SHP77 treated with DMSO at 0.1 percent for 48 hours (cell line): ENCODE results near the gene OR10V1.
"Not testable (repeated sequence)": the region's sequence is repeated elsewhere in the genome, so short reads cannot be mapped to it uniquely, and the experiment has no call there.

Experiments
- DNase-seq: peaks from one replicate; lab custom pipeline; 2025; lab: John Stamatoyannopoulos, UW

Gene OR10V1

GRCh38 chr11:59710136-59710847, 3.4 kb downstream of the OR10V1 start:
- DNase-seq, result no peak

DNA sequence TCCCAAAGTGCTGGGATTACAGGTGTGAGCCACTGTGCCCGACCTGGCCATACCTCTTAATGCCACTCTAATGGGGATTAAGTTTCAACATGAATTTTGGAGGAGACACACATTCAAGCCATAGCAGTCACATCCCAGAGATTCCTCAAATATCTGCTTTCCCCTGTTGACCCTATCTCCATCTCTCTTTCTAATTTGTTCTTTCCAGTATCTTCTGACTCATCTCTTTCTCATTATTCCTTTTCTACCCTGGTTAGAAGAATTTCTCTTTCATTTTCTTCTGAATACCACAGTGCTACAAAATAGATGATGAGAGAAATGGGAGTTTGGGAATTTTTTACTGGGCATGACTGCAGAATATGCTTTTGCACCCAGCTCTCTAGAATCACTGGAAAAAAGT, 5.1 kb downstream of the OR10V1 start:
- no peak for DNase-seq

GRCh38 chr11:59707371-59707770, 6.3 kb downstream of the OR10V1 start:
- no peak for DNase-seq

GRCh38 chr11:59706518-59707285, 6.9 kb downstream of the OR10V1 start:
- no peak for DNase-seq

GRCh38 chr11:59705294-59705693, 8.4 kb downstream of the OR10V1 start:
- no peak for DNase-seq

GRCh38 chr11:59703515-59703914, 10.1 kb downstream of the OR10V1 start:
- DNase-seq, result not testable (repeated sequence)

- not testable (repeated sequence) for DNase-seq
Observed at GRCh38 chr11:59700157-59700556, 13.5 kb downstream of the OR10V1 start.

DNA sequence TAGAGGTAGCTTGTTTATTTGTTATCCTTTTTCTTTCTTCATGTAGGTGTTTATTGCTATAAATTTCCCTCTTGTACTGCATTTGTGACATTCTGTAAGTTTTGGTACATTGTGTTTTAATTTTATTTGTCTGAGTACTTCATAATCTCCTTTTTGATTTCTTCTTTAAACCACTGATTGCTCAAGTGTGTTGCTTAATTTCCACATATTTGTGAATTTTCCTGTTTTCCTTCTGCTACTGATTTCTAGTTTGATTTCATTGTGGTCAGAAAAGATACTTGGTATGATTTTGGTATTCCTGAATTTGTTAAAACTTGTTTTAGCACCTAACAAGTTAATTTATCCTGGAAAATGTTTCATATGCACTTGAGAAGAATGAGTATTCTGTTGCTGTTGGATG, 15.1 kb downstream of the OR10V1 start:
- no peak for DNase-seq

- DNase-seq, result no peak
Observed at GRCh38 chr11:59692915-59693314, 20.7 kb downstream of the OR10V1 start.

DNA sequence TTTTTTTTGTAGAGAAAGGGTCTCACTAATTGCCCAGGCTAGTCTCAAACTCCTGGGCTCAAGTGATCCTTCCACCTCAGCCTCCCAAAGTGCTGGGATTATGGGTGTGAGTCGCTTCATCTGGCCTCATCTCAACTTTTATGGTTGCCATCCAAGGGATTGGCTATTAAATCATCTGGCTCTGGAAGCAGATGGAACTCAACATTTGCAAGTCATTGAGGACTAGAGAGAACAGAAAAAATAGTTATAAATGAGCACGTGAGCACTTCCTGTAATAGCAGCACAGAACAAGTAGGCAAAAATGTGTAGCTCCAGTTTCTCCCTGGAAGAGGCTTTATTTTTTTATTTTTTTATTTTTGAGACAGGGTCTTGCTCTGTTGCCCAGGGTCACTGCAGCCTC, 22.5 kb downstream of the OR10V1 start:
- DNase-seq, result no peak

- DNase-seq, result no peak
Observed at GRCh38 chr11:59689015-59689414, 24.6 kb downstream of the OR10V1 start.

GRCh38 chr11:59681260-59681725, 32.4 kb downstream of the OR10V1 start:
- not testable (repeated sequence) for DNase-seq

DNA sequence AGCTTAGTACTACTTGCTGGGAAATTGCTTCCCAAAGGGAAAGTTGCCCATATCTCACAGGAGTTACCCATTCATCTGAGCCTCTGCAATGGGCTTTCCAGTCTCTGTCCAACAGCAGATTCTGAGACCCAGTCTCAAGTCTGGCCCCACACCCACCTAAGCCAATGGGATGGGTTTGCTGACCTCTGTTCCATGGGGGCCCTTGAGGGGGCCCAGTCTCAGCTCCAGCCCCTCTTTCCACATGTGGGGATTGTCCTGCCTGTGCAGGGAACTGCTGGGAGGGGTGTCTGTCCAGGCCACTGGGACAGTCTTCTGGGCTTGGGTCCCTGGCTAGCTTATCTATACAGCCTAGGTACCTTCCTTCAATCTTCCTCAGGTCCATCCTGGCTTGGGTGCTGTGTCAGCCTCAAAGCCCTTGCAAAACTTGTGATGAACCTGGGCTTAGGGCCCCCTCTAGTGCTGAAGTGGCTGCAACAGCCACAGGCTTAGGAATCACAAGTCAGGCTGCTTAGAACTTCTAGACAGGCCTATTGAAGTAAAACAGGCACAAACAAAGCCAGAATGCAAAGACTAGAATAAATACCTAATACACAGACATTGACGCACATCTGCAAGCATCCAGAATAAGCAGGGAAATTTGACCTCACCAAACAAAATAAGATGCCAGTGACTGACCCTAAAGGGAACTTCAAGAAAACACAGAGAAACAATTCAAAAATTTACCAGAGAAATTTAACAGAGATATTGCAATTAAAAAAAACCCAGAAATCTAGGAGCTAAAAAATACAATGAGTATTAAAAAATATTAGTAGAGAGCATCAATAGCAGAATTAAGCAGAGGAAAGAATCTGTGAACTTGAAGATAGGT, 33.1 kb downstream of the OR10V1 start:
- DNase-seq, result no peak

- DNase-seq, result no peak
Observed at GRCh38 chr11:59679347-59679746, 34.3 kb downstream of the OR10V1 start.

DNA sequence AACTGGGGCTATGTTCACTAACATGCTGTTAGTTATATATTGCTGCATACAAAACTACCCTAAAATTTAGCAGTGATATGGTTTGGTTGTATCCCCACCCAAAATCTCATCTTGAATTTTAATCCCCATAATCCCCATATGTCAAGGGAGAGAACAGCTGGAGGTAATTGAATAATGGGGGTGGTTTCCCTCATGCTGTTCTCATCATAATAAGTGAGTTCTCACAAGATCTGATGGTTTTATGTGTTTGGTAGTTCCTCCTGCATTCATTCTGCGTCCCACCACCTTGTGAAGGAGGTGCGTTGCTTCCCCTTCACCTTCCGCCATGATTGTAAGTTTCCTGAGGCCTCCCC, 34.9 kb downstream of the OR10V1 start:
- DNase-seq, result no peak

DNA sequence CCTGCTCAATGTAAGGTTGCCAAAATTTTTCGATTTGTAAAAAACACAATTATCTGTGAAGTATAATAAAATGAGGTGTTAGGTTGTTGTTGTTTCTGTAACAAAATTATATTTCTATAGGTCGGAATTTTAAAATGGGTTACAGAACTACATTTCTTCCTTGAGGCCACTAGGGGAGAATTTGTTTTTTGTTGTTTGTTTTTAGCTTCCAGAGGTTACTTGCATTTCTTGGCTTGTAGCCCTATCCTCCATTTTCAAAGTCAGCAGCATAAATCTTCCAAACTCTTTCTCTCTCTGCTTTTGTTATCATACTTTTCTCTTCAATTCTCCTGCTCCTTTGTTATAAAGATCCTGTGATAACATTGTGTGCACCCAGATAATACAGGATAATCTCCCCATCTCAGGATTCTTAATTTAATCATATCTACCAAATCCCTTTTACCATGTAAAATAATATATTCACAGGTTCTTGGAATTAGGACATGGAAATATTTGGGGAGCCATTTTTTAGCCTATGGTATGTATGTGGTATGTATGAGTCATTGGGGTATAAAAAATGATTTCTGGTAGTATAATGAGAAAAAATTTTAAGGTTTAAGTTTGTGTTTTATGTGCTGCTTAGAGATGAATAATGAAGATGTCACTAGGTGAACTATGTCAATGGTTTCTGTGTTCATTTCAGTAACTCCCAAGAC, 35.4 kb downstream of the OR10V1 start:
- DNase-seq, result no peak

DNA sequence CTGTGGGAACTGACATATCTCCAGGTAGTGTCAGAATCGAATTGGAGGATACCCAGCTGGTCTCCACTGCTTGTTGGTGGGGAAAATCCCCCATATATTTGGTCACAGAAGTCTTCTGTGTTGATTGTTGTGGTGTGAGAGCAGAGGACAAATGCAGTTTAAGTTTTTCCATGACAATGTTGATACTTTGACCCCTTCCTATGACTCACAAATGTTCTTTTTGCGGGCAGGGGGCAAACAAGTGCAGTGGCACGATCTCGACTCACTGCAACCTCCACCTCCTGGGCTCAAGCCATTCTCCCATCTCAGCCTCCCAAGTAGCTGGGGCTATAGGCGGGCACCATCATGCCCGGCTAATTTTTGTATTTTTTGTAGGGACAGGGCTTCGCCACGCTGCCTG, 37.4 kb downstream of the OR10V1 start:
- DNase-seq, result no peak

DNA sequence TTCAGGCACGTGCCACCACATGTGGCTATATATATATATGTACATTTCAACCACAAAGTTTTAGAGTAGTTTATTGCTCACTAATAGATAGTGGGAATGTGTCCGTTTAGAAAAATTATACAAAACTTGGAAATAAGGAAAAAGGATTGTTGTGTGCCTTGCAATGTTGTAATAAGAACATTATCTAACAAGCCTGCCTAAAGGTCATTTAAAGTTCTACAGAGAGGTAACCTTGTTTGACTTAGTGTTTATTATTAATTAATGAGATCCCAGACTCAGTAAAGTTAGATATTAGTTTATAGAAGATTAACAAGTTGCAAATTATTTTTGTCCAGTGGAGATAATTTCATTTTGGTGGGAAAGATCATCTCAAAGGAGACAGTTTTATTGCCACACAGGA, 39.4 kb downstream of the OR10V1 start:
- DNase-seq, result no peak

DNA sequence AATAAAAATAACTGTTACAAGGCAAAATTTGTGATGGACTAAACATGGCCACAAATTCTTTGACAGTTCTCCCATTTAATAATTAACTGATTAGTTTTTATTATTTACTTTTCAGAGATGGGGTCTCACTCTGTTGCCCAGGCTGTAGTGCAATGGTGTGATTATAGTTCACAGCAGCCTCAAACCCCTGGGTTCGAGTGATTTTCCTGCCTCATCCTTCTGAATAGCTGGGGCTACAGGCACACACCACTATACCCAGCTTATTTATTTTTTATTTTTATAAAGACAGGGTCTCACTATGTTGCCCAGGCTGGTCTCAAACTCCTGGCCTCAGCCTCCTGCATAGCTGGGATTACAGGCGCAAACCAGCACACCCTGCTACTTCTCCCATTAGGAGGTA, 40.4 kb downstream of the OR10V1 start:
- DNase-seq, result no peak

DNA sequence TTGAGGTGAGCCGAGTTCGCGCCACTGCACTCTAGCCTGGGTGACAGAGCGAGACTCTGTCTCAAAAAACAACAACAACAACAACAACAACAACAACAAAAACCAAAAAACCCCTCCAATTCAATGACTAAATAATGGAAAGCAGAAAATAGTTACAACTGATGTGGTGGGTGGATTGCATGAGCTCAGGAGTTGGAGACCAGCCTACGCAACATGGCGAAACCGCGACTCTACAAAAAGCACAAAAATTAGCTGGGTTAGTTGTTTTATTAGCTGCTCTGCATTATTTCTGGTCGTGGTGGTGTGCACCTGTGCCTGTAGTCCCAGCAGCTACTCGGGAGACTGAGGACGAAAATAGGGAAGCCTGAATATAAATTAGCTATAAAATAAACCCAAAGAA, 42.2 kb downstream of the OR10V1 start:
- no peak for DNase-seq

DNA sequence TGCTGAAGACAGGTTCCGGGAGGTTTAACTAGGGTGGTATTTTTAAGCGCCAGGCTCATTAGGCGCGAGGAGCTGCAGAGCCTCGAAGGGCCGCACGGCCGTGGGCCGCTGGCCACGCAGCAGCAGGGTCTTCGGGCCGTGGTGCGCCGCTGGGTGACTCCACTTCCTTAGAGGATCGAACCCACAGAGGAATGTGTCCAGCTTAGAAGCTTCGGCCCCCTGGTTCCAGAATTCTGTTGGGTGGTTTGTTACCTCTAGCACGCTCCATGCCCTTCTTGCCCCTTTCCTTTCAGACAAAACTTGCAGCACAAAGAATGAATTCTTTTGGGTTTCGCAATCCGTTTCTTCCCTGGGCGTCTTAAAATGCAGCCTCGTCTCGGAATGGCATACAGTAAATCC, 44.0 kb downstream of the OR10V1 start:
- DNase-seq, result no peak
